GM18505 (cell line): ENCODE measurements around the gene BPTF.
"Not testable (repeated sequence)": the region's sequence is repeated elsewhere in the genome, so short reads cannot be mapped to it uniquely, and the experiment has no call there.

Source experiments
- ATAC-seq: cut with Tn5 transposase; IDR thresholded peaks from one replicate; pipeline ENCODE4 v1.9.1; 2021; ENCODE audit not compliant: unreplicated experiment
- POLR2A ChIP-seq: IDR thresholded peaks from 4 replicates; pipeline ENCODE4 v1.6.1; 2011; ENCODE audit warnings: borderline replicate concordance; ENCODE audit not compliant: insufficient read depth, insufficient read length; ENCODE audit errors: extremely low read depth

BPTF gene

DNA sequence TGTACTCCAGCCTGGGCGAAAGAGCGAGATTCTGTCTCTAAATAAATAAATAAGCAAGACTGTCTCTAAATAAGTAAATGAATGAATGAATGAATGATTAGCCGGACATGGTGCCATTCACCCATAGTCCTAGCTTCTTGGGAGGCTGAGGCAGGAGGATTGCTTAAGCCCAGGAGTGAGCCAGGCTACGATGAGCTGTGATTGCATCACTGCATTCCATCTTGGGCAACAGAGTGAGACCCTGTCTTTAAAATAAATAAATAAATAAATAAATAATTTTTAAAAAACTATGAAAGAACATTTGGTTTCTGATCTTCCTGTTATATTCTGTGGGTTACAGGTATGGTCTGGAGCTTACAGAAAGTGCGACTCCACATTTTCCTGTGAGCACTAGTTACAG lies 105.9 kb downstream of the BPTF start:
- ATAC-seq, result no peak
- no peak for TF ChIP-seq POLR2A

DNA sequence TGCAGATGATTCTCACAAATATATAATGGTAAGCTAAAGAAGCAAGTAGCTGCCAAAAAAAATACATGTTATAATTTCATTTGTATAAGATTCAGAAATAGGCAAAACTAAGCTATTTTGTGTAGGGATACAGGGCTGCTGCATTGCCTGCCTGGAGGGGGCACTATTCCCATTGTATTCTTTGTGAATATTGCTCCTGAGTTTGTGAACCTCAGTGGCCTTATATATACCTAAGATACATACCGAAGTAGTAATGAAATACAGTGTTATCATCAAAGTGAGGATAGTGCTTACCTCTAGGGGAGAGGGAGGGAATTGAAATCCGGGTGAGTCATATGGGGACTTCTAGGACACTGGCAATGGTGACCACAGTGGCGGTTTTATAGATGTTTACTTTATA lies 117.5 kb downstream of the BPTF start:
- no peak for TF ChIP-seq POLR2A
- ATAC-seq, result no peak

DNA sequence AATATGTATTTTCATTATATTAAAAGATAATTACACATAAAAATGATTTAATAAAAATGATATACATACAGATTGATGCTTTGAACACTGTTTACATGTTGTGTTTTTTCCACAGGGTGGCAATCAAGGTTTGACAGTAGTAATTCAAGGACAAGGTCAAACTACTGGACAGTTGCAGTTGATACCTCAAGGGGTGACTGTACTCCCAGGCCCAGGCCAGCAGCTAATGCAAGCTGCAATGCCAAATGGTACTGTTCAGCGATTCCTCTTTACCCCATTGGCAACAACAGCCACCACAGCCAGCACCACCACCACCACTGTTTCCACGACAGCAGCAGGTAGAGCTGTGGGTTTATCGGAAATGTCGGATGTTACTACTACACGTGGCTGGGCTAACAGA lies 118.7 kb downstream of the BPTF start:
- no peak for TF ChIP-seq POLR2A
- no peak for ATAC-seq

DNA sequence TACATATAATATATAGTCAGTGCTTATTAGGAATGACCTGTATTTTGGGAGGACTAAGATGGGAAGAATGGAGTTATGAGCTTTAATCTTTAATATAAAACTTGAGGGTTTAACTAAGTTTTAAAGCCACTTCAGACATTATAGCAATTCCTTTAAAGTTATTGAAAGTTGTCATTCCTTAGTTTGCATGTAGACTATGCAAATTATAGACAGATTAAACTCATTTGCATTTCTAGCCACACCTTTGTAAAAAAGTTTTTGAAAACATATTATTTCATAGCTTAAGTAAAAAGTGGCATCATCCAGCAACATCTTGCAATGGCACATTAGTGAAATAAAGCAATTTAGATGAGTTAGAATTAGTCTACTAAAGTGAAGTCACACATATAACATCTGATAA lies 121.2 kb downstream of the BPTF start:
- no peak for TF ChIP-seq POLR2A
- ATAC-seq, result no peak

DNA sequence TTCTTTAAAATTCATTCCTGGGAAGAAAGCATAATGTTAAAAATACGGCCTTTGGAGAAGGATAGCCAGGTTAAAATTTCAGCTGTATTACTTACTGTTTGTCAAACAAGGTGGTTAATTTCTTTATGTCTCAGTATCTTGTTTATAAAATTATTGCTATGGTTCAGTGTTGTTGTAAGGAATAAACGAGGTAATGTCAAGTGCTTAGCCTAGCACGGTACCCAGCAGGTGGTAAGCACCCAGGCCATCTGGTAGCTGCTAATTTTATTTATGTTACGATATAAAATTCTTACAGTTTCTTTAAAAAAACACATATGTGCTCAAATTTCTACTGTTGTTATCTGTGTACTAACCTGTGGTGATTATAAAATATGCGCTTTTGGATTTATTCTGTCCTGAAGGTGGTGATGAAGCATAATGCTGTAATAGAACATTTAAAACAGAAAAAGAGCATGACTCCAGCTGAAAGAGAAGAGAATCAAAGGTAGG lies 122.1 kb downstream of the BPTF start:
- no peak for ATAC-seq
- no peak for TF ChIP-seq POLR2A

GRCh38 chr17:67950945-67951344 lies 125.6 kb downstream of the BPTF start:
- ATAC-seq, result no peak
- TF ChIP-seq POLR2A, result no peak

DNA sequence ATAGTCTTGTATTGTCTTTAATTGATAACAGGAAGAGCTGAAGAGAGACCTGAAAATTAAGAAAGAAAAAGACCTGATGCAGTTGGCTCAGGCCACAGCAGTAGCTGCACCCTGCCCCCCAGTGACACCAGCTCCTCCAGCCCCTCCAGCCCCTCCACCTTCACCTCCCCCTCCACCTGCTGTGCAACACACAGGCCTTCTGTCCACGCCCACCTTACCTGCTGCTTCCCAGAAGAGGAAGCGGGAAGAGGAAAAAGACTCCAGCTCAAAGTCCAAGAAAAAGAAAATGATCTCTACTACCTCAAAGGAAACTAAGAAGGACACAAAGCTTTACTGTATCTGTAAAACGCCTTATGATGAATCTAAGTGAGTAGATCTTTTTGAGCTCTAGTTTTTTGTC lies 134.2 kb downstream of the BPTF start:
- no peak for TF ChIP-seq POLR2A
- no peak for ATAC-seq

DNA sequence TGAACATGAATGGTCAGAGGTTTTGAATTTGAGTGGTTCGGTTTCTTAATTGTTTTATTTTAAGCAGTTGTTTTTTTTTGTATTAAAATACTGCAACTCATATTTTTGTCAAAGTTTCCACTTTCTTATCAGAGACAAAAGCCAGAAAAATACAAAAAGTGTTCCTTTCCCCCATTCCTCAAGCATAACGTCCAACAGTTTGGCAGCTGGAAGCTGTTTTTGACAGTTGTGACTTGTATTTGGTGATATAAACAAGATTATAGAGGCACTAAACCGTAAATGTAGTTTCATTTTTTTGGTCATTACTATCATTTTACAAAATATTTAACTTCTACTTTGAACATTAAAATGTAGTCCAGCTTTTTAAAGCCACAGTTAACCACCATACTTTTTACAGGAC lies 135.0 kb downstream of the BPTF start:
- ATAC-seq, result not testable (repeated sequence)

DNA sequence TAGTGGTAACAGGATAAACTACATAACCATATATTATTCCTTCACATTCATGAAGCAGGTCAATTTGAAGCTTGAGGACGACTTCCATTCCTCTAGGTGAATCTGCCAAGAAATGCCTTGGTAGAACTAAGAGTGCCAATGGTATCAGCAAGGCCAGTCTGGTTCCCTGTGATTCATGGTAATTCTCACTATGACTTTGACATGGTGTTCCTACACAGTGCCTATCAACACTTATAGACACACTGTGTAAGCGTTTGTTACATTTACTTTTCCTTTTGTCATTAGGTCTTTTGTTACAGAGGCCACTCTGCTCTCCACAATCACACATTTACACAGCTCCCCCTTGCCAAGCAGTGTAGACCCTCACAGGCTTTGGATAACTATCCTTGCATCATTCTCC lies 136.9 kb downstream of the BPTF start:
- not testable (repeated sequence) for ATAC-seq

DNA sequence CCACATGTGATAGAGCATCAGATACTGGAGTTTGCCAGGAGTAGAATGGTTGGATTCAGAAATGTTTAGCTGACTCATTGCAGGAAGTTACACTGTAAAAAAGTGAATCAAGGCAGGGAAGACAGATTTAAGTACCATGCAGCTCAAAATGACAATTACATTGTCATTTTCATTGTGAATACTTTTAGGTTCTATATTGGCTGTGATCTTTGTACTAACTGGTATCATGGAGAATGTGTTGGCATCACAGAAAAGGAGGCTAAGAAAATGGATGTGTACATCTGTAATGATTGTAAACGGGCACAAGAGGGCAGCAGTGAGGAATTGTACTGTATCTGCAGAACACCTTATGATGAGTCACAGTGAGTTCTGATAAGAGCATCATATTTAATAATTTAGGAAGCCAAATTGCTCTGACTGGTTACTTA lies 137.9 kb downstream of the BPTF start:
- ATAC-seq, result not testable (repeated sequence)

DNA sequence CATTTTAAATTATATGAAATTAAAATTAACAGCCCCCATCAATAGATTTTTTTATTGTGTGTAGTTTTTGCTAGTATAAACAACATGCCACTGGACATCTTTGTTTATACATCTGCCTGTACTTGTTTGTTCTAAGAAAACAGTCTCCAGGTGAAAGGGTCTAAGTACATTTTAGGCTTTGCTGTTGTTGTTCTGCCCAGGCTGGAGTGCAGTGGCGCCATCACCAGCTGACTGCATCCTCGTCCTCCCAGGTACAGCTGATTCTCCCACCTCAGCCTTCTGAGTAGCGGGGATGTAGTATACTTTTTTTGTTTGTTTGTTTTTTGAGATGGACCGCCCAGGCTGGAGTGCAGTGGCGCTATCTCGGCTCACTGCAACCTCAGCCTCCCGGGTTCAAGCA lies 145.5 kb downstream of the BPTF start:
- TF ChIP-seq POLR2A, result no peak
- no peak for ATAC-seq

DNA sequence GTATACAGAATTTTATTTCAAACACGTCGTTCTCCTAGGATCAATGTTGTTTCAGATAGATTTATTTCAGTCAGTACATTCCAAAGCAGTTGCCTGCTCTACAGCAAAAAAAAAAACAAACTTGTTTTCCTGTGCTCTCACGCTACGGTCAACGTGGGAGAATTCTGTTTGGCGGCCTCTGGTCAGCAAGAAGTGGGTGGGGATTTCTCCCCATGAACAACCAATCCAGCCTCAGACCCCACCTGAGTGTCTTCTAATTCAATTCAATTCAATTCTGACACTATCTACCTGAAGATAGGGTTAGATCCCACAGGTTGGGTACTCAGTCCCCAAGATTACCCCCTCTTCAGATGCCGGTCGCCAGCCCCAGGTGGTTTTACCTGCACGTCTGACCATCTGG lies 148.9 kb downstream of the BPTF start:
- ATAC-seq, result no peak
- TF ChIP-seq POLR2A, result no peak

DNA sequence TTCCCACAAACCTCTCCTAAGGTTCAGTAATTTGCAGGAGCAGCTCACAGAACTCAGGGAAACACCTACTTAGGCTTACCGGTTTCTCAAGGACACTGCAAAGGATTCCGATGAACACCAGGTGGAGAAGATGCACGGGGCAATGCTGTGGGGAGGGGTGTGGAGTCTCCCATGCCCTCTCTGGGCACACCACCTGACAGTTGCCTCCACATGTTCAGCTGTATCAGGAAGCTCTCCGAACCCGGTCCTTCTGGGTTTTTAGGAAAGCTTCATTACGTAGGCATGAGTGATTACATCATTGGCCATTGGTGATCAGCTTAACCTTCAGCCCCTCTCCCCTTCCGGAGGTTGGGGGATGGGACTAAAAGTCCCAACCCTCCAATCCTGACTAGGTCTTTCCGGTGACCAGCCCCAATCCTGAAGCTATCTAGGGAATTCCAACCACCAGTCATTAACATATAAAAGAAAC lies 149.3 kb downstream of the BPTF start:
- no peak for TF ChIP-seq POLR2A
- no peak for ATAC-seq

- not testable (repeated sequence) for ATAC-seq
Observed at GRCh38 chr17:67976306-67976705, 151.0 kb downstream of the BPTF start.

DNA sequence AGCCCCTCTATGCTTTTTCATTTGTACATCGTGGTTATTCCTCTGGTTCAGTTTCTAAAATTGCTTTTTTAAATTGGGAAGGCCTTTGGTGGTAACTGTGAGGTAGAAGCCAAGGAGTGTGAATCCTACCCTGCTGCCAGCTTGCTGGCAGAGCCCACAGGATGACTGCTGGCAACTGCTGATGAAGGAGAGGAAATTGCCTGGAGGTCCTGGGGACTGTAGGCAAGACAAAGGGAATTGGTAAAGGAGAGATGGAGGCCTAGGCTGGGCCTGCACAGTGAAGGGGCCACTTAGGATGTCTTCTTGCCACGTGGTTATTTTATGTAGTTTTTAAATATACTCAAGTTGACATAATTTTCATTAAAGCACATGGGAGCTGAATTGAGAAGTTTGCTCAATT lies 155.2 kb downstream of the BPTF start:
- TF ChIP-seq POLR2A, result no peak
- no peak for ATAC-seq

DNA sequence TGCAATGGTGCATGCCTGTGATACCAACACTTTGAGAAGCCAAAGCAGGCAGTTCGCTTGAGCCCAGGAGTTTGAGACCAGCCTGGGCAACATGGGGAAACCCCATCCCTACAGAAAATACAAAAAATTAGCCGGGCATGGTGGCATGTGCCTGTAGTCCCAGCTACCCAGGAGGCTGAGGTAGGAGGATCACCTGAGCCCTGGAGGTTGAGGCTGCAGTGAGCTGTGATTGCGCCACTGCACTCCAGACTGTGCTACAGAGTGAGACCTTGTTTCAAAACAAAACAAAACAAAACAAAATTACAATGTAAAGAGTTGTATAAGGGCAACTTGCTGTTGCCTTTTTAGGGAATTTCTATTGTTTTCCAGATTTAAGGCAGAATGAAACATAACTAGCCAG lies 155.6 kb downstream of the BPTF start:
- ATAC-seq, result not testable (repeated sequence)

- no peak for ATAC-seq
- no peak for TF ChIP-seq POLR2A
Observed at GRCh38 chr17:67982034-67982640, 156.8 kb downstream of the BPTF start.
